Mesothelial cell of epicardium (in vitro differentiated cells): ENCODE measurements around the gene TMPRSS9. TPM values are rescaled to one million over a fixed set of nuclear protein-coding genes. Genes with fewer than 3 reads are reported as not detected.

Experiments used
- DNase-seq, 2 experiments: peaks; one replicate each; pipeline ENCODE4 v3.0.0; 2021; ENCODE audit warnings: low spot score in 2 of 2; ENCODE audit not compliant: unreplicated experiment in 2 of 2
- H3K27ac Mint-ChIP-seq: 2 replicates; pipeline ENCODE4 v1.8.0; 2021; ENCODE audit warnings: mixed read lengths
- H3K27me3 Mint-ChIP-seq: 2 replicates; pipeline ENCODE4 v1.8.0; 2021; ENCODE audit warnings: low read depth, mixed read lengths
- H3K36me3 Mint-ChIP-seq: 2 replicates; pipeline ENCODE4 v1.8.0; 2021; ENCODE audit warnings: mixed read lengths
- H3K4me1 Mint-ChIP-seq: 2 replicates; pipeline ENCODE4 v1.8.0; 2021; ENCODE audit warnings: mixed read lengths
- H3K4me3 Mint-ChIP-seq: 2 replicates; pipeline ENCODE4 v1.8.0; 2021; ENCODE audit warnings: mild to moderate bottlenecking, moderate library complexity, mixed read lengths
- H3K9me3 Mint-ChIP-seq: 2 replicates; pipeline ENCODE4 v1.8.0; 2021; ENCODE audit warnings: mixed read lengths
- CTCF ChIP-seq: fragments of 200-600 bp; sonication (generic); IDR thresholded peaks from one replicate; pipeline ENCODE4 v1.5.0; 2021; ENCODE audit warnings: antibody characterized with exemption; ENCODE audit not compliant: unreplicated experiment
- total RNA-seq: library from RNA; stranded (reverse); gene quantifications from 3 replicates; pipeline ENCODE4 v1.2.1, GENCODE V29; 2021

The TMPRSS9 gene
- total RNA-seq, 1 donor from 2014 or later = 1.4 TPM

GRCh38 chr19:2341982-2342381 lies 18.1 kb upstream of the TMPRSS9 start:
- Mint-ChIP-seq H3K4me3 (peak overlapping the region; percentile 17), H3K4me1 (peaks cover 26% of the 10 kb centered on the region), H3K36me3 (peaks cover 10% of the 10 kb centered on the region), H3K27ac (peak overlapping the region; percentile 93), H3K9me3 (no peaks in the 10 kb centered on the region), H3K27me3 (no peaks in the 10 kb centered on the region)
- peak in 1 of 2 experiments; percentile 61 for DNase-seq
- TF ChIP-seq CTCF = no peak

GRCh38 chr19:2342656-2343288 lies 17.3 kb upstream of the TMPRSS9 start:
- DNase-seq = no peak
- Mint-ChIP-seq H3K27me3 (no peaks in the 10 kb centered on the region), H3K4me3 (no peak overlapping the region), H3K9me3 (no peaks in the 10 kb centered on the region), H3K4me1 (peaks cover 18% of the 10 kb centered on the region), H3K36me3 (peaks cover 6% of the 10 kb centered on the region), H3K27ac (peak overlapping the region; percentile 93)
- TF ChIP-seq CTCF = no peak

GRCh38 chr19:2343289-2343982 lies 16.6 kb upstream of the TMPRSS9 start:
- no peak for DNase-seq
- H3K36me3 Mint-ChIP-seq = peaks cover 5% of the 10 kb centered on the region
- no peak overlapping the region for H3K27ac Mint-ChIP-seq
- H3K4me3 Mint-ChIP-seq = no peak overlapping the region
- H3K27me3 Mint-ChIP-seq = no peaks in the 10 kb centered on the region
- H3K9me3 Mint-ChIP-seq = no peaks in the 10 kb centered on the region
- peaks cover 13% of the 10 kb centered on the region for H3K4me1 Mint-ChIP-seq
- TF ChIP-seq CTCF = no peak

- DNase-seq = no peak
- Mint-ChIP-seq H3K4me1 (peaks cover 13% of the 10 kb centered on the region), H3K36me3 (peaks cover 5% of the 10 kb centered on the region), H3K4me3 (no peak overlapping the region), H3K27ac (no peak overlapping the region), H3K9me3 (no peaks in the 10 kb centered on the region), H3K27me3 (no peaks in the 10 kb centered on the region)
- no peak for TF ChIP-seq CTCF
Measured at GRCh38 chr19:2344381-2344870, 15.6 kb upstream of the TMPRSS9 start.

GRCh38 chr19:2345076-2345475 lies 15.0 kb upstream of the TMPRSS9 start:
- no peak overlapping the region for H3K4me3 Mint-ChIP-seq
- TF ChIP-seq CTCF = no peak

More at GRCh38 chr19:2345076-2345475, 15.0 kb upstream of the TMPRSS9 start:
- Mint-ChIP-seq H3K9me3 (no peaks in the 10 kb centered on the region), H3K27me3 (no peaks in the 10 kb centered on the region), H3K4me1 (peaks cover 13% of the 10 kb centered on the region), H3K27ac (no peak overlapping the region), H3K36me3 (peaks cover 5% of the 10 kb centered on the region)
- DNase-seq = no peak
